ENCODE measurements around the gene PTGDS. TPM values are rescaled to one million over a fixed set of nuclear protein-coding genes. Genes with fewer than 3 reads are reported as not detected.

PTGDS gene
- total RNA-seq, 1 donor from 2014 or later = not detected

DNA sequence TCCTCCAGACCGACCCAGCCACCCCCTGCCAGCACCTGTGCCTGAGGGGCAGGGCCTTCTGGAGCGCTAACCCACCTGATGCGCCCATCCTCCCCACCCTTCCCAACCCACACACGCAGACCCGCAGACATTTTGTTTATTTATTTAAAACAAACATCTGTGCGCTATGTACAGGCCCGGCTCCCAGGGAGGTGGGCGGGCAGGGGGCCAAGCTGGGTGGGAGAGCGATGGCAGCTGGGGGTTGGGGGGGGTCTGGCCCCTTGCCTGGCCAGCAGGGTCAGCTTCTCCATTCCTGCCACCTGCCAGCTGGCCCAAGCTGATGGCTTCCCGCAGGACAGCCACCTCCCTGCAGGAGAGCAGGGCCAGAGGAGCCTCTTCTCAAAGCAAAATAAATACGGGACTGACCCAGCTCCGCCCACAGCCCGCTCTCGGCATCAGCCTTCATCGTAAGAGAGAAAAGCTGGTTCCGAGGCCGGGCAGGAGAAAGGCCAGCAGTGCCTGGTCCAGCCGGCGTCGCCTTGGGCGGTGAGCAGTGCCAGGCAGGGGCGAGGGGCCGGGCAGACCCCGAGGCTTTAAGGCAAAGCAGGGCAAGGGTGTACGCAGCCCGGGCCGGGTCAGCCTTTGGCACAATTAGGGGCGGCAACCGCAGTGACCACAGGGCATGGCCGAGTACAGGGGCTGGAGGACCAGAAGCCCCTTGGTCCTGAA lies 30.0 kb downstream of the PTGDS start:
- TF ChIP-seq, protein P1, sequence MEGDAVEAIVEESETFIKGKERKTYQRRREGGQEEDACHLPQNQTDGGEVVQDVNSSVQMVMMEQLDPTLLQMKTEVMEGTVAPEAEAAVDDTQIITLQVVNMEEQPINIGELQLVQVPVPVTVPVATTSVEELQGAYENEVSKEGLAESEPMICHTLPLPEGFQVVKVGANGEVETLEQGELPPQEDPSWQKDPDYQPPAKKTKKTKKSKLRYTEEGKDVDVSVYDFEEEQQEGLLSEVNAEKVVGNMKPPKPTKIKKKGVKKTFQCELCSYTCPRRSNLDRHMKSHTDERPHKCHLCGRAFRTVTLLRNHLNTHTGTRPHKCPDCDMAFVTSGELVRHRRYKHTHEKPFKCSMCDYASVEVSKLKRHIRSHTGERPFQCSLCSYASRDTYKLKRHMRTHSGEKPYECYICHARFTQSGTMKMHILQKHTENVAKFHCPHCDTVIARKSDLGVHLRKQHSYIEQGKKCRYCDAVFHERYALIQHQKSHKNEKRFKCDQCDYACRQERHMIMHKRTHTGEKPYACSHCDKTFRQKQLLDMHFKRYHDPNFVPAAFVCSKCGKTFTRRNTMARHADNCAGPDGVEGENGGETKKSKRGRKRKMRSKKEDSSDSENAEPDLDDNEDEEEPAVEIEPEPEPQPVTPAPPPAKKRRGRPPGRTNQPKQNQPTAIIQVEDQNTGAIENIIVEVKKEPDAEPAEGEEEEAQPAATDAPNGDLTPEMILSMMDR (IDR thresholded peaks at IDR 0.05; ENCODE audit: unreplicated experiment) = no peak
- no peak overlapping the region for H3K27ac Mint-ChIP-seq (ENCODE audit: unreplicated experiment)
- H3K9me3 Mint-ChIP-seq (ENCODE audit: unreplicated experiment) = peaks cover 5% of the 10 kb centered on the region
- H3K4me1 Mint-ChIP-seq (ENCODE audit: unreplicated experiment) = no peaks in the 10 kb centered on the region
- no peaks in the 10 kb centered on the region for H3K36me3 Mint-ChIP-seq (ENCODE audit: low read depth, unreplicated experiment)
- no peak for DNase-seq (ENCODE audit: low spot score)
- no peak overlapping the region for H3K4me3 Mint-ChIP-seq (ENCODE audit: unreplicated experiment)
- peaks cover 7% of the 10 kb centered on the region for H3K27me3 Mint-ChIP-seq (ENCODE audit: unreplicated experiment)

DNA sequence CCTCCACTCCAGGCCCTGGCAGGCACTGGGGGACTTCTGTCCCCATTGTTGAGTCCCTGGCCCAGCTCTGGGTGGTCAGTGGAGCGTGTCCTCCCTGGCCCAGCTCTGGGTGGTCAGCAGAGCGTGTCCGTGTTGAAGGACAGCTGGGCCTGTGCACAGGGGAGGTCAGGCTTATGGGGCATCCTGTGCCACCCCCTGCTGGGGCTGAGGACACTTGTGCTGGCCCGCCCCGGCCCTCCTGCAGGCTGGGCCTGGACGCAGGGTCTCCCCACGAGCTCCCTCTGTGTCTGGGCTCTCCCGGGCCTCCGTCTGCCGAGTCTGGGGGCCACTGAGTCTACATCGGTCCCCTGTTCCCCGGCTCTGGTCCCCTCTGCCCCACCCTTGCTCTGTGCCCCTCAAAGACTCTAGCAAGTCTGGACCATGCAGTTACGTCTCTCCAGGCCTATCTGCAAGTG lies 30.5 kb downstream of the PTGDS start:
- no peak for DNase-seq (ENCODE audit: low spot score)
- Mint-ChIP-seq H3K9me3 (ENCODE audit: unreplicated experiment) (peaks cover 5% of the 10 kb centered on the region), H3K36me3 (ENCODE audit: low read depth, unreplicated experiment) (no peaks in the 10 kb centered on the region), H3K4me1 (ENCODE audit: unreplicated experiment) (no peaks in the 10 kb centered on the region), H3K27me3 (ENCODE audit: unreplicated experiment) (peaks cover 7% of the 10 kb centered on the region), H3K4me3 (ENCODE audit: unreplicated experiment) (no peak overlapping the region), H3K27ac (ENCODE audit: unreplicated experiment) (no peak overlapping the region)
- TF ChIP-seq, protein P1 (IDR thresholded peaks at IDR 0.05; ENCODE audit: unreplicated experiment) = no peak

DNA sequence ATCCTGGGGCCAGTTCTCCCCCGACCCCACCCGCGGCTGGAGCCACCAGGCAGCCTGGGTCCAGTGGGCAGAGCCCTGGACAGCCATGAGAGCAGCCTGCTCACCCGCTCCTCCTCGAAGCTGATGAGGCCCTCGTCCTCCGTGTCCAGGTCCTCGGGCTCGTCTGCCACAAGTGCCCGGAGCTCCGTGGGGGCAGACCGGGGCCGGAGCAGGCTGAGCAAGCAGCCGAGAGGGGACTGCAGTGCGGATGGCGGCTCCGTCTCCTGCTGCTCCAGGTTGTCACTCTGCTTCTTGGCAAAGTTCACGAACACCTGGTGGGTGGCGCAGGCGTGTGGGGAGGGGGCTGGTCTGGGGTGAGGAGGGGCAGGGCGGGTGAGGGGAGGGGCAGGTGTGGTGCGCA lies 31.0 kb downstream of the PTGDS start:
- Mint-ChIP-seq H3K27ac (ENCODE audit: unreplicated experiment) (no peak overlapping the region), H3K4me1 (ENCODE audit: unreplicated experiment) (no peaks in the 10 kb centered on the region), H3K4me3 (ENCODE audit: unreplicated experiment) (no peak overlapping the region), H3K27me3 (ENCODE audit: unreplicated experiment) (peaks cover 7% of the 10 kb centered on the region), H3K36me3 (ENCODE audit: low read depth, unreplicated experiment) (no peaks in the 10 kb centered on the region), H3K9me3 (ENCODE audit: unreplicated experiment) (peaks cover 5% of the 10 kb centered on the region)
- DNase-seq (ENCODE audit: low spot score) = no peak
- TF ChIP-seq, protein P1 (IDR thresholded peaks at IDR 0.05; ENCODE audit: unreplicated experiment) = no peak

DNA sequence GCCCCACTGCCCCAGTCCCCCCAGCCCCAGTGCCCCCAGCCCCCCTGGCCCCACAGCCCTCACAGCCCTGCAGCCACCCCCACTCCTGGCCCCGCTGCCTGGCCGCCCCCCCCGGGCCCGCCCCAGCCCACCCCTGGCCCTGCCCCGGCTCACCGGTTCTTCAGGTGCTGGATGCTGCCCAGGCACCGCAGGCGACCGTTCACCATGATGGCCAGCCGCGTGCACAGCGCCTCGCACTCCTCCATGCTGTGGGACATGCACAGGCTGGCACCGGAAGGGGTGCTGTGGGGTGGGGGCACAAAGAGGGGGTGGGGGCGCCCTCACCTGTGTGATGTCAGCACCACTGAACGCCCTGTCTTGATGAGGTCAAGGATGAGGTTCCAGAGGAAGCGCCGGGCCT lies 31.9 kb downstream of the PTGDS start:
- no peak for DNase-seq (ENCODE audit: low spot score)
- Mint-ChIP-seq H3K4me3 (ENCODE audit: unreplicated experiment) (no peak overlapping the region), H3K36me3 (ENCODE audit: low read depth, unreplicated experiment) (no peaks in the 10 kb centered on the region), H3K27ac (ENCODE audit: unreplicated experiment) (no peak overlapping the region), H3K9me3 (ENCODE audit: unreplicated experiment) (peaks cover 5% of the 10 kb centered on the region), H3K27me3 (ENCODE audit: unreplicated experiment) (peaks cover 6% of the 10 kb centered on the region), H3K4me1 (ENCODE audit: unreplicated experiment) (no peaks in the 10 kb centered on the region)
- TF ChIP-seq, protein P1 (IDR thresholded peaks at IDR 0.05; ENCODE audit: unreplicated experiment) = no peak

DNA sequence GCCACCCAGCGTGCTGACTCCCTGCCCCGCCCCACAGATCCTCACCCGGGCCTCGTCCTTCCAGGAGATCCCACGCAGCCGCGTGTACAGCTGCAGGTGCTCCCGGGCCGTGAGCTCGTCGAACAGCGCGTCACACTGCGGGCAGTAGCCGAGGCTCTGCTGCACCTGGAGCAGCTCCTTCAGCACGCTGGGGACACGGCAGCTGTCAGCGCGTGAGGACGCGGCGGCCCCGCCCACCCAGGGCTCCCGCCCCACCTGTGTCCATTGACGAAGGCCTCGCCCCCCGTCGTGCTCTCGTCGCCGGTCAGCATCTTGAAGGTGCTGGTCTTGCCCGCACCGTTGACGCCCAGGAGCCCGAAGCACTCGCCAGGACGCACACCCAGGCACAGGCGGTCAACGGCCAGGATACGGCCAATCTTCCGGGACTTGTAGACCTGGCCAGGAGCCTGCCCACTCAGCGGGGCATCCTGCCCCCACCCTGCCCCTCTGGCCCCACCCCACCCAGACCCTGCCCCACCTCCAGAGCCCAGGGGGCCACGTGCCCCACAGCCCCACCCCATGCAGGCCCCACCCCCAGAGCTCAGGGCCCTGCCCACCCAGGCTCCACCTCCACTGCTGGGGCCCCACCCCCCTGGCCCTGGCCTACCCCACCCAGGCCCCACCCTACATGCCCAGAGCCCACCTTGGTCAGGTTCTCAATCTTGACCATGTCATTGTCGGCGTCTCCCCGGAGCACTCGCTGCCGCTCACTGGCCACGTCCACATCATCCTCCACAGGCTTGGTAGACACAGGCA lies 32.8 kb downstream of the PTGDS start:
- no peaks in the 10 kb centered on the region for H3K9me3 Mint-ChIP-seq (ENCODE audit: unreplicated experiment)

More for the DNA sequence above, 32.8 kb downstream of the PTGDS start:
- Mint-ChIP-seq H3K4me3 (ENCODE audit: unreplicated experiment) (no peak overlapping the region), H3K27ac (ENCODE audit: unreplicated experiment) (no peak overlapping the region), H3K27me3 (ENCODE audit: unreplicated experiment) (peaks cover under 1% of the 10 kb centered on the region), H3K36me3 (ENCODE audit: low read depth, unreplicated experiment) (no peaks in the 10 kb centered on the region), H3K4me1 (ENCODE audit: unreplicated experiment) (no peaks in the 10 kb centered on the region)
- DNase-seq (ENCODE audit: low spot score) = no peak
- TF ChIP-seq, protein P1 (IDR thresholded peaks at IDR 0.05; ENCODE audit: unreplicated experiment) = no peak
